ENCODE measurements around the gene TUBA1B. TPM values are rescaled to one million over a fixed set of nuclear protein-coding genes. Genes with fewer than 3 reads are reported as not detected.

The TUBA1B gene
- total RNA-seq, 2 donors from 2014 or later: 1,474 to 1,587 TPM

DNA sequence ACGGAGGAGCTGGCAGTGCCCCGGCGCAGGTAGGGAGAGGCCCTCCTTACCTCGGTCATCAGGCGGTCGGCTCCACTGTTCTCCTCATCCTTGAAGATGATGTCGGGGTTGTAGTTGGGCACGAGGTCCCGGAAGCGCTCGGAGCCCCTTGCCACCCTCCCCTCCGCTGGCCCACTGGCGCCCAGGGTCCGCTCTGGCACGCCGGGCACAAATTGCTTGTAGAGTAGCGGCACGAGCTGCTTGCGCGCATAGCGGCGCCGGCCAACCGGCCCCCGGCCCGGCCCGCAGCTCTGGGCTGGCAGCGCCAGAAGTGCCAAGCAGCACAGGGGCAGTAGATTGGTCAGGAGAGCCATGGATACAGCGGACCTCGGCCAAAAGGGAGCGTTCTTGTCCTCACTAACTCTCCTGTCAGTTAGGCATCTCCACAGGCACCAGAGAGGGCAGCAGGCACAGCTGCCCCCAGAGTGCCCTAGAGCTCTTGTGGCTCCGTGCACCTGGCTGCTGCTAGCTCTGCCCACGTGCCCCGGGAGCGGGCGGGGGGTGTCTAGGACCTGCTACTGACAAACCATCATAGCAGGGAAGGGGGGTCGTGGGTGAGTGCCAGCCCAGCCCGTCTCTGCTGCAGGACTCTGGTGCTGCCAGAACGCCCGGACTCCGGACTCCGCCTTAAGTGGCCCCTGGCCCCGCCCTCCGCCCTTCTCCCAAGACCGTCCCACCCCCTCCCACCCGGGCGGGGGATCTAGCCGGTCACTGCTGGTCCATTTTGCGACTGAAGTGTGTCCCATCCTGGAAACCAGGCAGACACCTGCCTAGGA, 36.8 kb downstream of the TUBA1B start, which contains the start of gene DHH:
Gene DHH, minus strand, starts transcription at position 642 of the 815 bp plus-strand sequence. Its CDS starts 289 bp downstream, at position 353.
- Mint-ChIP-seq H3K27ac (no peak within 1 kb of the TSS), H3K27me3 (ENCODE audit: insufficient read depth) (peaks cover 64% of the 10 kb centered on the region), H3K36me3 (ENCODE audit: low read depth) (peaks cover 35% of the 10 kb centered on the region), H3K9me3 (no peaks in the 10 kb centered on the region), H3K4me3 (no peak within 1 kb of the TSS), H3K4me1 (peaks cover 7% of the 10 kb centered on the region)
- Histone ChIP-seq H3K9ac (ENCODE audit: extremely low read depth, low read length, poor library complexity, severe bottlenecking) (no peak within 1 kb of the TSS), H3K4me3 (ENCODE audit: low read length) (peak within 1 kb of the TSS; percentile 15), H3K36me3 (ENCODE audit: control insufficient read depth, insufficient read depth, low read length) (peaks cover 28% of the 10 kb centered on the region), H3K4me1 (ENCODE audit: control insufficient read depth, insufficient read depth, low read length) (peaks cover 9% of the 10 kb centered on the region), H3K27ac (ENCODE audit: low read depth, low read length) (no peak within 1 kb of the TSS), H3K27me3 (ENCODE audit: control insufficient read depth, insufficient read depth, low read length, poor library complexity, severe bottlenecking) (peaks cover 64% of the 10 kb centered on the region), H3K9me3 (ENCODE audit: control insufficient read depth, low read length) (no peaks in the 10 kb centered on the region)
- TF ChIP-seq, protein P1, sequence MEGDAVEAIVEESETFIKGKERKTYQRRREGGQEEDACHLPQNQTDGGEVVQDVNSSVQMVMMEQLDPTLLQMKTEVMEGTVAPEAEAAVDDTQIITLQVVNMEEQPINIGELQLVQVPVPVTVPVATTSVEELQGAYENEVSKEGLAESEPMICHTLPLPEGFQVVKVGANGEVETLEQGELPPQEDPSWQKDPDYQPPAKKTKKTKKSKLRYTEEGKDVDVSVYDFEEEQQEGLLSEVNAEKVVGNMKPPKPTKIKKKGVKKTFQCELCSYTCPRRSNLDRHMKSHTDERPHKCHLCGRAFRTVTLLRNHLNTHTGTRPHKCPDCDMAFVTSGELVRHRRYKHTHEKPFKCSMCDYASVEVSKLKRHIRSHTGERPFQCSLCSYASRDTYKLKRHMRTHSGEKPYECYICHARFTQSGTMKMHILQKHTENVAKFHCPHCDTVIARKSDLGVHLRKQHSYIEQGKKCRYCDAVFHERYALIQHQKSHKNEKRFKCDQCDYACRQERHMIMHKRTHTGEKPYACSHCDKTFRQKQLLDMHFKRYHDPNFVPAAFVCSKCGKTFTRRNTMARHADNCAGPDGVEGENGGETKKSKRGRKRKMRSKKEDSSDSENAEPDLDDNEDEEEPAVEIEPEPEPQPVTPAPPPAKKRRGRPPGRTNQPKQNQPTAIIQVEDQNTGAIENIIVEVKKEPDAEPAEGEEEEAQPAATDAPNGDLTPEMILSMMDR (conservative IDR thresholded peaks at IDR 0.05): no peak
- WGBS, 2 experiments (ENCODE audit: insufficient coverage in 1 of 2, insufficient read length in 1 of 2): 18 to 35% methylated on average over 36 to 49 of the region's 49 CpGs
- DNase-seq: peak; percentile 85

DNA sequence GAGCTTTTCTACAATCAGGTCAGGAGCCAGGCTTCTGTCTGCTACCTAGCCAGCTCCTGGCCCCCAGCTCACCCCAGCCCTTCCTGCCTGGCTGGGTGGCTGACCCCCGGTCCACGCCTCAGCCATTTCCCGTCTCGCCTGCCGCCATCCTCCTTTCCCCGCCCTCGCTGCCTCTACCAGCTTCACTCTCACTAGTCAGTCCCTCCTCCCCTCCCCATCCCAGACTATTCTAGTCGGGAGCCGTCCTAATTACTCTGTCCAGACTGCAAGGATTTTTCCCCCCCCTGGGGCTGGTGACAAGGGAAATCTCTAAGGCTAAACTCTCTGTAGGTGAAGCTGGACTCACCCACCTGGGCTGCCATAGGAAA, 37.4 kb downstream of the TUBA1B start:
- Mint-ChIP-seq H3K9me3 (no peaks in the 10 kb centered on the region), H3K4me1 (peaks cover 8% of the 10 kb centered on the region), H3K4me3 (no peak overlapping the region), H3K27me3 (ENCODE audit: insufficient read depth) (peaks cover 70% of the 10 kb centered on the region), H3K36me3 (ENCODE audit: low read depth) (peaks cover 33% of the 10 kb centered on the region), H3K27ac (no peak overlapping the region)
- TF ChIP-seq, protein P1 (conservative IDR thresholded peaks at IDR 0.05): no peak
- peak; percentile 67 for DNase-seq
- WGBS, 2 experiments (ENCODE audit: insufficient coverage in 1 of 2, insufficient read length in 1 of 2): 29 to 30% methylated on average over 2 to 9 of the region's 9 CpGs
- peaks cover 9% of the 10 kb centered on the region for H3K4me1 ChIP-seq (ENCODE audit: control insufficient read depth, insufficient read depth, low read length)
- H3K27me3 ChIP-seq (ENCODE audit: control insufficient read depth, insufficient read depth, low read length, poor library complexity, severe bottlenecking): peaks cover 70% of the 10 kb centered on the region
- H3K9ac ChIP-seq (ENCODE audit: extremely low read depth, low read length, poor library complexity, severe bottlenecking): no peak overlapping the region
- peaks cover 22% of the 10 kb centered on the region for H3K36me3 ChIP-seq (ENCODE audit: control insufficient read depth, insufficient read depth, low read length)
- no peak overlapping the region for H3K4me3 ChIP-seq (ENCODE audit: low read length)
- H3K9me3 ChIP-seq (ENCODE audit: control insufficient read depth, low read length): no peaks in the 10 kb centered on the region
- H3K27ac ChIP-seq (ENCODE audit: low read depth, low read length): no peak overlapping the region

DNA sequence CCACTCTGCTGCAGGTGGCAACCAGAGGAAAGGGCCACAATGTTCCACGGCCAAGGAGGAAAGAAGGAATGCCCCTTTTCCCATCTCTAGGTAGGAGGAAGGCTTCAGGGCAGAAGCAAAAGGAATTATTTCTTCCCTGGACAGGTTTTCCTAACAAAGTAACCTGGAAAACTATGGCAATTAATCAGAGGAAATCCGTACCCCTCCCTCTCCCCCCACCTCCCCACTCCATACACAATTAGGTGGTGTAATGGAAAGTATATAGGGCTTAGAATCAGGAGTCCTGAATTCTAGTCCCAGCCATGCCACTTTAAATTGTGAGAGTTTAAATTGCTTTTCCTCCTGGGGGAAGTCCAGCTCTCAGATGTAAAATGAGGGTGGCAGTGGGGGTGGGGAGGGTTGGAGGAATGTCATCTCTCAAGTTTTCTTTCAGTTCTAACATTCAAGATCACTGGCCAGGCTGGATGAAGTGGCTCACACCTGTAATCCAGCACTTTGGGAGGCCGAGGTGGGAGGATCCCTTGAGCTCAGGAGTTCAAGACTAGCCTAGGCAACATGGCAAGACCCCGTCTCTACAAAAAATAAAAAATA, 38.3 kb downstream of the TUBA1B start:
- Histone ChIP-seq H3K27me3 (ENCODE audit: control insufficient read depth, insufficient read depth, low read length, poor library complexity, severe bottlenecking) (peaks cover 78% of the 10 kb centered on the region), H3K4me1 (ENCODE audit: control insufficient read depth, insufficient read depth, low read length) (peaks cover 9% of the 10 kb centered on the region), H3K9ac (ENCODE audit: extremely low read depth, low read length, poor library complexity, severe bottlenecking) (no peak overlapping the region), H3K9me3 (ENCODE audit: control insufficient read depth, low read length) (no peaks in the 10 kb centered on the region), H3K36me3 (ENCODE audit: control insufficient read depth, insufficient read depth, low read length) (peaks cover 16% of the 10 kb centered on the region), H3K4me3 (ENCODE audit: low read length) (no peak overlapping the region), H3K27ac (ENCODE audit: low read depth, low read length) (no peak overlapping the region)
- TF ChIP-seq, protein P1 (conservative IDR thresholded peaks at IDR 0.05): no peak
- DNase-seq: no peak
- WGBS, 2 experiments (ENCODE audit: insufficient coverage in 1 of 2, insufficient read length in 1 of 2): 31 to 80% methylated on average over 2 to 3 of the region's 4 CpGs
- peaks cover 79% of the 10 kb centered on the region for H3K27me3 Mint-ChIP-seq (ENCODE audit: insufficient read depth)
- H3K4me3 Mint-ChIP-seq: no peak overlapping the region
- H3K9me3 Mint-ChIP-seq: no peaks in the 10 kb centered on the region
- H3K27ac Mint-ChIP-seq: no peak overlapping the region
- H3K36me3 Mint-ChIP-seq (ENCODE audit: low read depth): peaks cover 25% of the 10 kb centered on the region
- peaks cover 15% of the 10 kb centered on the region for H3K4me1 Mint-ChIP-seq
